Stimulated activated CD8-positive, alpha-beta memory T cell treated with anti-CD3 and anti-CD28 coated beads, Interleukin-15, amount 100 ng/mL, for 48 hours (primary cell): ENCODE measurements around the gene CIB2.

Experiments
- DNase-seq, 2 donors: peaks; one replicate each; pipeline ENCODE4 v3.0.0-alpha.2; 2020; ENCODE audit warnings: low read depth in 2 of 2

CIB2 gene

DNA sequence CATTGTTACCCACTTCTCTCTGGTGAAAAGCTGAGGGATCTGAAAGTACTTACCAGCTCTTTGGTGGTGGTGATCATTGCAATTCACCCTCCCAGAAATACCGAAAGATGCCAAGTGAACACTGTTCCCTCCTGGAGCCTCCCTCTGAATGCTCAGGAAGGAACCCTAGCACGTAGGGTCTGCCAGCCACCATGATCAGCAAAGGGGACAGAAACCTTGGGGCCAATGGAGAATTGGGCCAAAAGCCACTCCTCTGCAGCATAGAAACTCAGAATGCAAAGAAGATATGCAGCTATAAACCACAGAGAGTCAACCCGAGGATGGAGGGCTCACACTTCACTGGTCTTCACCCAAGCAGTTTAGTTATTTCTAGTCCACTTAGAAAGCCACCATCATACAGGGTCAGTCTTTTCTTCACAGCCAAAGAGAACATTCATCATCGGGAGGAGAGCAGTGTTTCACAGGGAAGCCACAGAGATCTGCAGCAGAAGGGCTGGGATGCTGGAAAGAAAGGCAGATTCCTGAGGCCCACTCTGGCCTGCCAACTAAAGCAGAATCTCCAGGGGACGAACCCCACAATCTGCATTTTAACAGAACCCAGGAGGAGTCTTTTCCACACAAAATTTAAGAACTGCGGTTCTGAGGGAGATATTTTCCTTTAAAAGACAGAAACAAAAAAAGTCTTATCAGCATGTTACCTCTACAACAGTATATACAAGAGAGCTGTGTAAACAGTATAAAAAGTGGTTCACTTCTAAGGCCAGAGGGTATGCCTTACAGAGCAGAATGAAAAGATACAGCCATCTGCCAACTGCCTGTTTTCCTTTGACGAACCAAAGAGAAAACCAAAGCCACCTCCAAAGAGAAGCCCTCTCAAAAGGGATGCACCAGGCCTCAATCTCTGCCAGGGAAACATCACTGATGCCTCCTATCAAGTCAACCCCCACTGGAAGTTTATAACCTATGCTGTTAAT, 65.0 kb downstream of the CIB2 start:
- no peak for DNase-seq

DNA sequence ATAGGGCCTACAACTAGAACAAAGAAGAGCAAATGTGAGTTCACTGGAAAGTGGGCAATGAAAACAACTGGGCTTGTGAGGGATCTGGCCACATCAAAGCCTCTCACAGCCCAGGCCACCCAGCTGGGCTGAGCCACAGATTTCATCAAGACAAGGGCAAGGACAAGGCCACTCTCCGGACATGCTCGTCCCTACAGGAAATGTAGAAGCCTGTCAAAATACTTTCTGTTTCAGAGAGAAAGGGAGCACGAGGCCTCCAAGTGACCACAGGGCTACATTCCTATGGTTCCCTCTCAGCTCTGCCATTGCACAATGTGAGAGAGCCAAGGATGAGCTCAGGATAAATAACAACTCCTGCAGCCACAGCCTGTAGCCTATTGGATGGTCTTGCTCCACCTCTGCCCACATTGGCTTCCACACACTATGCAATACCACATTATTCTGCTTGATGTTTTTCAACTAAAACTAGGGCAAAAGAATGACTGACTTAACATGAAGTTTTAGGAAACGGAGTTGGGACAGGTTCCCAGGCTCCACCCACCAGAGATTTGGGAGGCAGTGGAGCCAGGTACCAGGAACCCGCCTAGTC, 65.9 kb downstream of the CIB2 start:
- DNase-seq: no peak

DNA sequence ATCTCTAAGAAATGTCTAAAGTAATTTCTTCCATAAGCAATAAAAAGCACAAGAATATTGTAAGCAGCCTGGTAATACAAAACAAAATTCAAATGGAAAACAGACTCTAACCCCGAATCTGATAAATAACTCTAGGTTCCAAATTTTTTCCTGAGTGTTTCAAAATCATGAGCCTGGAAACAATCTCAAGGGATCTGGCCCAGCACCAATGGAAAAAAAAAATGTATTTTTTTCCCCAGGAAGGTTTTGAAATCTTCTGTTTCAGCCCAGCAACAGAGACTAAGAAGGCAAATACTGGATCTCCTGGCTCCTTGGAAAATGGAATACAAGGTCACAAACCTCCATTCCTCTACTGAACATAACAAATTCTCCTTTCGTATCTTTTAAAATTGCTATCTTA, 66.7 kb downstream of the CIB2 start:
- no peak for DNase-seq

DNA sequence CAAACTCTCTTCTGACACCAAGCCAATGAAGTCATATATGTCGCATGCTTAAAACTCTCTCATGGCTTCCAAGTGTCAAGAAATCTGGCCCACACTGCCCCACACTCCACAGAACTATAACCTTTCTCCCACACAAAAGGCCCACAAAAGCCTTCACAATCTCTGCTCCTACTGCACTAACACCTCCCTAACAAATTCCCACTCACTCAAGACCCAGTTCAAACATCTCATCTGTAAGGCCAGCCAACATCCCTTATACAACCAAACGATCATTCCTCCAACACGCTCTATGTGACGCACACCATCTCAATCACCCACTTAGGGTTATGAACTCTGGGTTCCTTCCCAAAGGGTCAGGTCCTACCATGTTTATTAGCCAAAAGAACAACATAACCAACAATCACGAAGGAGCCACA, 67.3 kb downstream of the CIB2 start:
- no peak for DNase-seq

DNA sequence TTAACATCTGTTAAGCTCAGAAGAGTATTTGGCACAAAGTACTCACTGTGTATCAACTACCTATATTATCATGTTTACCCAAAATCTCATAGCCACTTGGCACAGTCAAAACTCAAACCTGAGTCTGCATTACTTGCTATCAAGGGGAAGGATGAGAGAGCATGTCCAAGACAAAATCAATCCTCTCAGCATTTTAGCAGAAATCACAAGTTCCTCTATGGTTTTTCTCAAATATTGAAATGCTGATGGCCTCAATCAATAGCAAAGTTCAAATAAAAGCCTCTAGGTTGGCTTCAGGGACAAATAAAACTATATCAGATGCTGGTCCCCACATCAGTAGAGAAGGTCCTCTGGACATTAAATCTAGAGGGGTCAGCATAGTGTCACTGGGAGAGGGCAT, 68.0 kb downstream of the CIB2 start:
- no peak for DNase-seq

DNA sequence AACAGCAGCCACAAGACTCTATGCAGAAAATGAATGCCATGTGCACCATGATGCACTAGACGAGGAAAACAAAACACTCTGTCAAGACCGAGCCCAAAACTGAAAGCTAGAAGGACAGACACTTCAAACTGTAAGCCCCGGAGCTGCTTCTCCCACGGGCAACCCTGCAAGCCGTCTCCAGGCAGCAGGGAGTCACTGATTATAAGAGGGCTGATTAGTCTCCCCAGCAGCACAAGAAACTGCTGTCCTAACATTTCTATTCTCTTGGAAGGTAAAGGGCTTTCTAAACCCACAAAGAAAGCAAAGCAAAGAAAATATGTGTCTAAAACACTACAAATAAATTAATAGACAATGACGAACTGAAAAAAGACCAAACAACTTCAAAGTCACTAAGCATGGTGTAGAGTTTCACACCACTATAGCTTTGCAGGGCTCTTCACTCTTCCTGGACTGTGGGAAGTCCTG, 69.2 kb downstream of the CIB2 start:
- no peak for DNase-seq

DNA sequence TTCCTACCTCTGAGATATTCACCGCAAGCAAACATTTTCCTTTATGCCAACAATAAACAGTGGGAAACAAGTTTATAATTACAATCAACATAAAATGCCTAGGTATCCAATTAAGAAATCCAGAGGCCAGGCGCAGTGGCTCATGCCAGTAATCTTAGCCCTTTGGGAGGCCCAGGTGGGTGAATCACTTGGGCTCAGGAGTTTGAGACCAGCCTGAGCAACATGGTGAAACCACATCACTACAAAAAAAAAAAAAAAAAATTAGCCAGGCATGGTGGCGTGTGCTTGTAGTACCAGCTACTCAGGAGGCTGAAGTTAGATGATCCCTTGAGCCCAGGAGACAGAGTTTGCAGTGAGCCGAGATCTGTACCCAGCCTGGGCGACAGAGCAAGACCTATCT, 71.0 kb downstream of the CIB2 start:
- no peak for DNase-seq

DNA sequence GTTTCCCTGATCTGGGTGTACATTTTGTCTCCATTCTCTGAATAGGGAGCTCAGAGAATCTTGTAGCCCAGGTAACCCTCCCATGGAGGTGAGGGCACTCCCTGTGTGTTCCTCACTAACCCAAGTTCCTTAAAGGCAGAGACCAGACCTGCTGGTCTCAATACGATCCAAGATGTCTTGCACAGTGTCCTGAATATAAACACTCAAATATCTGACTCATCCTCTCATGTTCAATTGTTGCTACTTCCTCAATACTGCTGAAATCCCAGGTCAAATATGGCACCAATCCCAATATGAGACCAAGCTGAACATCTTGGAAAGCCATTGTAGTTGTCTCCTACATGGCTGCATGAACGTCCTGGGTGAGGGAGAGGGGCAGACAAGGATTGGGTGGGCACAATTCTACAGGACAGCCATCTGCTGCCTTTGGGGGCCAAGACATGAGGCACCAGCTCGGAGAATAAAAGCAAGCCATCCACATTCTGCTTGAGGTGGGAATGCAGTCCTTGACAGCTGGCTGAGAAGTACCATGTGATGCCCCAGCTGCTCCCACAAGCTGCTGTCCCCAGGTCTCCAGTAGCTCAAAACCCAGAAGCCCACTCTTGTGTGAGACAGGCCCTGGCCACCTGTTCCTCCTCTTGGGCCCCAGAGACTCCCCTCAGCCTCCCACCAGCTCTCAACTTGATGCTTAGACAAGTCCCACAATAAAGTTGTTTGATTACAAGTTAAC, 72.0 kb downstream of the CIB2 start:
- no peak for DNase-seq

DNA sequence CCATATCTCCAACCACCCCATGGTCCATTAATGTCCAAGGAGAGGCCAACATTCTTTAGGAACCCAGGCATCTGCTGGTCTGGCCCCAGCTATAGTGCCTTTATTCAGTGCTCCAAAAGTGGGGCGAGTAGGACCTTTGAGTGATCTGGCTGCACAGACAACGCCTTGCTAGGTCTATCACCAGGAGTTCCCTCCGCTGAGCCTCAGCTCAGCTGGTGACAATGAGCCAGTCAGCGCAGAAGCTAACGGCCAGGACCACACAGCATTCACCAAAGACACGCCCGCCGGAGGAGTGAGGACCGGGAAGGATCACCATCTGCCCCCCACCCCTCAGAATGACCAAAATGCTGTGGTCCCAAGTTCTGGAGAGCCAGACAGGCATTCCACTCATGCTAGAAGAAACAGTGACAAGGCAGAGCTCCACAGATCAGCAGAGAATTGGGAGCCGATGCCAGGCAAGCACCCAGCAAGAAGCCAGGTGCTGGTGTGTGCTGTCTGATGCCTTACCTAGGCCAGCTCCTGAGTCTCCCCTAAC, 72.8 kb downstream of the CIB2 start:
- DNase-seq: no peak

DNA sequence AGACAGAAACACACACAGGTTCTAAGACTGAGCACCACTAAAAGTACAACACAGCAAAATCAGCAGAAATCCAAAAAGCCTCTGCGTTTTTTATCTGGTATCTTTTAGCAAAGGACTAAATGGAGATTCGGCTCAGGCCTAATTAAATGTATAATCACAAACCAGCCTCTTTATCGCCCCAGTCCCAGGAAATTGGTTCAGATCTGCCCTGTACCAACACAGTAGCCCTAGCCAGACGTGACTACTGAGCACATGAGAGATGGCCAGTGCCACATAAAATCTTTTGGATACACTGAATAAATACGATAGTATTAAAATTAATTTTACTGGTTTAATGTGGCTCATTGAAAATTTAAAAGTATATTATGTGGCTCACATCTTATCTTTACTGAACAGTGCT, 73.4 kb downstream of the CIB2 start:
- DNase-seq: no peak

DNA sequence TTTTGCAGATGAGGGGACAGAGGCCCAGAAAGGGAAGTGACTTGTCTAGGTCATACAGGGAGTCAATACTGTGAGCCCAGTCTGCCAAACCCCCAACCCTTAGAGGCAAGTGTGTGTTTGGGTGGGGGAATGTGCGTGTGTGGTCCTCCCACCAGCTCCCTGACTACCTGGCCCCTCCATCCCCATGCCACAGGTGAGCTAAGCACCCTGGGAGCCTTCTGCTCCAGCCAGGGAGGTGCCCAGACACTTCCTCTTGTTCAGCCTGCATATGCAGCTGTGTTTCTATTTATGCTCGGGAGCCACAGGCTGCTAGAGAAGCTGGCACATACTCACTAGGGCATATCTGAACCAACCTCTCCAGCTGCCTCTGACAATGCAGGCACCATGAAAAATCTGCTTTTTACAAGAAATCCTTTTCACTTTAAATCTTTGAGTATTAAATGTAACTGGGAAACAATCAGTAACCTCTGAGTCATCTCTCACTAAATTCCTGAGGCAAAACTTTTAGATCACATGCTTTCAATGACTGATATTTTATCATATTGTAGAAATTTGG, 74.5 kb downstream of the CIB2 start:
- no peak for DNase-seq

DNA sequence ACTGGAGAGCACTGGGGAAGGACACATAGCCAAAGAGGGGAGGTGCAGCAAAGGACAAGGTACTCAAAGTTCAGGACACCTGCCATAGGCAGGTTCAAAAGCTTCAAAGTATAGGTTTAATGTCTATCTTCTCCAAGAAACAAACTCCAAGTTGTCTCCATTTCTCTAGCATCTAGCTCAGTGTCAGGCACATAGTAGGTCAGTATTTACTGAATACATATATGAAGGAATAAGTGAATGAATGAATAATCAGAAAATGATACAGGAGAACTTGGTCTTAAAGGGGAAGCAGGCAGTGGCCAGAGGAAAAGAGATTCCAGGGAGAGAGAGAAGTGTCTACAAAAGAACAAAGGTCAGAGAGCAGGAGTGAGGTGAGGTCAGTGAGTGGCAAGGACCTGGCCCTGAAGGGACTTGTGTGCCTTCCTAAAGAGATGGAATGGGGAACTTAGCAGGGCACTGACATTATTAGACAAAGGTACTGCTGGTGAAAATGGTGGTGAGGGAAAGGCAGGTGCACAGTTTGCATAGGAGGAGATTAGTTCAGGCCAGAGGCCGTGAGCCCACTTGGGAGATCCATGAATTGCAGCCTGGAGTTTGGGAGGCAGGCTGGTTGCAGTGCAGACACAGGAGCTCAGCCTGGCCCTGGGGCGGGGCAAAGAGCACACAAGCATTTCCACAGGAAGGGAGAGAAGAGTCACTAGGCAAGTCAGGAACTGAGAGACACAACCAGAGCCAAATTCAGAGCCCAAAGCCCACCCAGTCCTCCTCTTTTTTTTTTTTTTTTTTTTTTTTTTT, 75.1 kb downstream of the CIB2 start:
- DNase-seq: no peak

DNA sequence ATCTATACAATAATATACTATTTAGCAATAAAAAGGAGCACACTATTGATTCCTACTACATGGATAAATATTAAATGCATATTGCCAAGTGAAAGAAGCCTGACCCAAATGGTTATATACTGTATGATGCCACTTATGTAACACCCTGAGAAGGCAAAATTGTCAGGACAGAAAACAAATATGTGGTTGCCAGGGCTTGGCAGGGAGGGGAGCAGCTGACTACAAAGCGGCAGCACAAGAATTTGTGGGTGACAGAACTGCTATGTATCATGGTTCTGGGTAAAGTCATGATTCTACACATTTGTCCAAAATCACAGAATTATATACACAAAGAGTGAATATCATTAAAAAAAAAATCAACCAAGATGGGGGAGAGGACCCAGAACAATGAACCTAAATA, 76.3 kb downstream of the CIB2 start:
- DNase-seq: no peak
